Activated CD8-positive, alpha-beta memory T cell treated with anti-CD3 and anti-CD28 coated beads, Interleukin-2, amount 50 U/mL, for 48 hours (primary cell): ENCODE measurements around the gene CXCR3.
"Not testable (repeated sequence)": the region's sequence is repeated elsewhere in the genome, so short reads cannot be mapped to it uniquely, and the experiment has no call there.

ENCODE experiments used
- DNase-seq: peaks from one replicate; pipeline ENCODE4 v3.0.0-alpha.2; 2020

The CXCR3 gene

GRCh38 chrX:71618303-71618721 lies at the start of gene CXCR3:
Gene CXCR3, minus strand, starts transcription at chrX:71618511. Its CDS starts 62 bp downstream, at chrX:71618449.
- DNase-seq, result peak; percentile 76

GRCh38 chrX:71667328-71668247 lies 49.3 kb upstream of the CXCR3 start, which contains the start of gene LOC101059915:
Gene LOC101059915, plus strand, starts transcription at chrX:71667546.
- no peak for DNase-seq

GRCh38 chrX:71666240-71667223 lies 48.2 kb upstream of the CXCR3 start:
- DNase-seq, result no peak

- DNase-seq, result no peak
Measured at GRCh38 chrX:71665747-71666146, 47.4 kb upstream of the CXCR3 start.

- DNase-seq, result no peak
Measured at GRCh38 chrX:71664889-71665491, 46.7 kb upstream of the CXCR3 start.

GRCh38 chrX:71664202-71664601 lies 45.9 kb upstream of the CXCR3 start:
- not testable (repeated sequence) for DNase-seq

GRCh38 chrX:71663238-71663637 lies 44.9 kb upstream of the CXCR3 start:
- not testable (repeated sequence) for DNase-seq

- not testable (repeated sequence) for DNase-seq
Measured at GRCh38 chrX:71662654-71663053, 44.3 kb upstream of the CXCR3 start.

DNA sequence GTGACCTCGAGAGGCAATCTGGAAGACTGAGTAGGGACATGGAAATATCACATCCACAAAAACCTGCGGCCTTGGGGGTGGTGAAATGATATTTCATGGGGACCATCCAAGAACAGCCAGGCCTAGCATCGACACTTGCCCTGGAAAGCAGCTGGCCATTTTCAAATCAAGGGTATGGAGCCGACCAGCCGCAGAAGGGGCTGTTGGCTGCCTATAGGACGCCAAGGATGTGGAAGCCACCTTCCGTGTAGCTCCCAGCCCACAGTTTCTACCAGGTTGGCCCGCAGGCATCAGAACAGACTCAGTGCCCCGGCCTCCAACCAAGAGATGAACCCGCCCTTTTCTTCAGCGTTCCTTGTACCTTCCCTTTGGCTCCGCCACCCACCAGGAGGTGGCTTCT lies 43.6 kb upstream of the CXCR3 start:
- no peak for DNase-seq

GRCh38 chrX:71660562-71661416 lies 42.5 kb upstream of the CXCR3 start:
- no peak for DNase-seq

- no peak for DNase-seq
Measured at GRCh38 chrX:71659959-71660358, 41.6 kb upstream of the CXCR3 start.

GRCh38 chrX:71659342-71659741 lies 41.0 kb upstream of the CXCR3 start:
- DNase-seq, result no peak

DNA sequence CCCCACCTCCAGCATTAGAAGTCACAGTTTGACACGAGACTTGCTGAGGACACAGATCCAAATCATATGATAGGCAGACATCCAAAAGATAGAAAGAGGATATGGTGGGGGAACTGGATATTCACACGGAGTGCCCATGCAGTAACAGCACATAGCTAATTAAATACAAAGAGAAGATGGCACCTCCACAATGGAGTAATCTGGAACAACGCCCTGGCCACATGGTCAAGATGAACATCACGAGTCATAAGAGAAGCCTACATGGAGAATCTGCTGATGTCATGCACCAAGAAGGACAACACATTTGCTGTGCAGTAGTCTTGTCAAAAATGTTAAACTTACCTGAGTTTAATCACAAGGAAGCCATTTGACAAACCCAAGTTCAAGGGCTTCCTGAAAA lies 39.0 kb upstream of the CXCR3 start:
- no peak for DNase-seq

DNA sequence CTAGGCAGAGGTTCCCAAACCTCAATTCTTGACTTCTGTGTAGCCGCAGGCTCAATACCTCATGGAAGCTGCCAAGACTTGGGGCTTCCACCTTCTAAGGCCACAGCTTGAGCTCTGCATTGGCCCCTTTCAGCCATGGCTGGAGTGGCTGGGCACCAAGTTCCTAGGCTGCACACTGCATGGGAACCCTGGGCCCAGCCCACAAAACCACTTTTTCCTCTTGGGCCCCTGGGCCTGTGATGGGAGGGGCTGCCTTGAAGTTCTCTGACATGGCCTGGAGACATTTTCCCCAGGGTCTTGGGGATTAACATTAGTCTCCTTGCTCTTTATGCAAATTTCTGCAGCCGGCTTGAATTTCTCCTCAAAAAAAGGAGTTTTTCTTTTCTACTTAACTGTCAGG lies 35.0 kb upstream of the CXCR3 start:
- DNase-seq, result no peak

DNA sequence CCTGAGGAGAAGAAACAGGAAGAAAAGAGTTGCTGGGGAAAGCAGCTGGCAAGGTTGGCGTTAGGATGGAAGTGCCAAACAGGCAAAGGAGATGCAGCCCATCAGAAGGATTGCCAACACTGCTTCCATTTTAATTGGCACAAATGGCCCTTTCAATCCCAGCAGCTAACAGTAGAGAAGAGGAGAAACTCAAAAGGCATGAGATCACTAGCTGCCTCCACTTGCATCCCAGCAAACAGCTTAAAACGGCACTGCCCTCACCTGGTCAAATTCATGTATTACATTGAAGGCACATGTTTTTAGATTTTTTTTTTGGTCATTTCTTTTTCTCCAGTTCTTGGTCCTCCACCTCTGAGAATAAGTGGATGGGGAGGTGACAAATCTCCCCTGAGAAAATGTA lies 34.1 kb upstream of the CXCR3 start:
- DNase-seq, result no peak

DNA sequence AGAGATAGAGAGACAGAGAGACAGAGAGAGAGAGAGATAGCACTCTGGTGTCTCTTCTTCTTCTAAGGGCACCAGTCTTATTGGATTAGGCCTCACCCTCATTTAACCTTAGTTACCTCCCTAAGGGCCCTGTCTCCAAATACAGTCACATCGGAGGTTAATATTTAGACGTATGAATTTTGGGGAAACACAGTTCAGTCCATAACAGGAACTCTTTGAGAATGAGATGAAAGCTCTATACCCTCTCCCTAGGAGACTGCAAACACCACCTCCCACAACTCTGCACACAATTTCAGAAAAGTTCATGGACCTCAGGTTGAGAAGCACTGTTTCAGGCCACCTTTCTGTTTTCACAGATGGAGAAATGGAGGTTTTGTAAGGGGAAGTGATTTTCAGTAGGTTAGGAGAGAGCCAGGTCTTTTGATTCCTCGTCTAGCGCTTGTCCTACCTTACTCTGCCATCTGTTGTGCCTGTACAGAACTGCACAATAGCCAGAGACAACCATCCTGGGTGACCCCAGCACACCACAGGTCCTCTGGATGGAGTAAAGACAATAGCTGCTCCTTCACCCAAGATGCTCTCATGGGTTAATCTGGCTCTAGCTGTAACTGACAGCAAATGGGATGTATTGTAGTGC lies 32.1 kb upstream of the CXCR3 start:
- no peak for DNase-seq

DNA sequence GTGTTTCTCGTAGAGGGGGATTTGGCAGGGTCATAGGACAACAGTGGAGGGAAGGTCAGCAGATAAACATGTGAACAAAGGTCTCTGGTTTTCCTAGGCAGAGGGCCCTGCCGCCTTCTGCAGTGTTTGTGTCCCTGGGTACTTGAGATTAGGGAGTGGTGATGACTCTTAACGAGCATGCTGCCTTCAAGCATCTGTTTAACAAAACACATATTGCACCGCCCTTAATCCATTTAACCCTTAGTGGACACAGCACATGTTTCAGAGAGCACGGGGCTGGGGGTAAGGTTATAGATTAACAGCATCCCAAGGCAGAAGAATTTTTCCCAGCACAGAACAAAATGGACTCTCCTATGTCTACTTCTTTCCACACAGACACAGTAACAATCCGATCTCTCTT lies 26.1 kb upstream of the CXCR3 start:
- DNase-seq, result not testable (repeated sequence)

DNA sequence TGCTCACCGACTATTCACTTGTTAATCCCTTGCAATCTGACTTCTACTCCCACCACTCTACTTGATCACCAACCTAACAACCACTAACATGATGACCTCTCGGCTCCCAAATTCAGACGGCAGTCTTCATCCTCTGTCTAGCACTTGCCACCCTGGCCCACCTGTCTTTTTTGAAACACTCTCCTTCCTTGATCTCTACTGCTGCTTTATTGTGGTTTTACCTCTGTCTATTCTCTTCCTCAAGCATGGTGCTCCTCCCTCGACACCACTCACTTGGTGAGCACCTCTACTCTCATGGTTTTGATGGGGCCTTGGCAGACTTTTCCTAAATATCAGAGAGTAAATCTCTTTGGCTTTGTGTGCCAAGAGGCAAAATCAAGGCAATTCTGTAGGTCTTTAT lies 21.7 kb upstream of the CXCR3 start:
- DNase-seq, result no peak

- DNase-seq, result no peak
Measured at GRCh38 chrX:71638409-71638808, 20.1 kb upstream of the CXCR3 start.

DNA sequence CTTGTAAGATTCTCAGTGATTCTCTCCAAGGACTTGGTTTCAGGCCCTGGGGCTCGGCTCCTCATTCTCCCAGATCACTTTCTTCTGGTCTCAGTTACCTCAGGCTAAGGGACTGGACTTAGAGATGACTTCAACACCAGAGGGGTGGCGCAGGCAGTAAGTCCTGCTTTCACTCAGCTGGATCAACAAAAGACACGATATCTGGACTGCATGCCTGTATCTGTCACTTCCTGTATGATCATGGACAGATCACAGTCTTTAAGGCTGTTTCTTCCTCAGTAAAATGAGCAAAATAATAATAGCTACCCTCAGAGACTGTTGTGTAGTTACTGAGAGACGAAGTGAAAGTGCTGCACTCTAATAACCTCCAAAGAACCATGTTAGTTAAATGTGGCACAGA lies 19.5 kb upstream of the CXCR3 start:
- no peak for DNase-seq

- no peak for DNase-seq
Measured at GRCh38 chrX:71637253-71637618, 18.9 kb upstream of the CXCR3 start.
